Anterior cingulate cortex (tissue), 58 donors: Measurements from ENCODE around the gene CRB2.
A peak's percentile ranks its signal among the peaks of the same experiment; 100 is the strongest.
"Not testable (repeated sequence)": the region's sequence is repeated elsewhere in the genome, so short reads cannot be mapped to it uniquely, and the experiment has no call there.

Experiments
- DNase-seq, 58 donors: peaks; one replicate each; lab custom pipeline; 2025; lab: John Stamatoyannopoulos, UW

Gene CRB2

GRCh38 chr9:123395689-123396511 lies 39.9 kb downstream of the CRB2 start:
- no peak for DNase-seq

- DNase-seq: no peak
Observed at GRCh38 chr9:123397975-123398374, 42.0 kb downstream of the CRB2 start.

GRCh38 chr9:123398938-123399337 lies 42.9 kb downstream of the CRB2 start:
- not testable (repeated sequence) for DNase-seq

- DNase-seq: peak in 1 of 58 donors; percentile 22
Observed at GRCh38 chr9:123399803-123400378, 43.9 kb downstream of the CRB2 start.

- DNase-seq: no peak
Observed at GRCh38 chr9:123400926-123401503, 45.0 kb downstream of the CRB2 start.

- peak in 18 of 58 donors; percentile 16 to 63 (median 34) for DNase-seq
Observed at GRCh38 chr9:123401879-123402513, 46.0 kb downstream of the CRB2 start.

GRCh38 chr9:123402981-123403509 lies 47.0 kb downstream of the CRB2 start:
- DNase-seq: peak in 6 of 58 donors; percentile 9 to 35 (median 22)

- DNase-seq: no peak
Observed at GRCh38 chr9:123406016-123406415, 50.0 kb downstream of the CRB2 start.

- DNase-seq: peak in 2 of 58 donors; percentile 20 to 39
Observed at GRCh38 chr9:123406691-123407216, 50.8 kb downstream of the CRB2 start.

GRCh38 chr9:123407217-123407851 lies 51.3 kb downstream of the CRB2 start:
- no peak for DNase-seq

GRCh38 chr9:123408313-123409262 lies 52.6 kb downstream of the CRB2 start:
- no peak for DNase-seq

GRCh38 chr9:123410281-123410910 lies 54.4 kb downstream of the CRB2 start:
- DNase-seq: no peak

- no peak for DNase-seq
Observed at GRCh38 chr9:123411191-123411590, 55.2 kb downstream of the CRB2 start.

- DNase-seq: no peak
Observed at GRCh38 chr9:123411636-123412035, 55.6 kb downstream of the CRB2 start.

- DNase-seq: no peak
Observed at GRCh38 chr9:123412171-123412820, 56.3 kb downstream of the CRB2 start.

- DNase-seq: peak in 4 of 58 donors; percentile 11 to 26 (median 14)
Observed at GRCh38 chr9:123414204-123414603, 58.2 kb downstream of the CRB2 start.

- no peak for DNase-seq
Observed at GRCh38 chr9:123414936-123415930, 59.2 kb downstream of the CRB2 start.
